Measurements from ENCODE around the gene PXN. TPM values are rescaled to one million over a fixed set of nuclear protein-coding genes. Genes with fewer than 3 reads are reported as not detected.

PXN gene
- total and polyA plus RNA-seq, 10 of the 15 experiments (the other 5 are each of a cell fraction or from before 2014, with no cell fraction given) = 1.0 to 32.0 (median 11.5) TPM

DNA sequence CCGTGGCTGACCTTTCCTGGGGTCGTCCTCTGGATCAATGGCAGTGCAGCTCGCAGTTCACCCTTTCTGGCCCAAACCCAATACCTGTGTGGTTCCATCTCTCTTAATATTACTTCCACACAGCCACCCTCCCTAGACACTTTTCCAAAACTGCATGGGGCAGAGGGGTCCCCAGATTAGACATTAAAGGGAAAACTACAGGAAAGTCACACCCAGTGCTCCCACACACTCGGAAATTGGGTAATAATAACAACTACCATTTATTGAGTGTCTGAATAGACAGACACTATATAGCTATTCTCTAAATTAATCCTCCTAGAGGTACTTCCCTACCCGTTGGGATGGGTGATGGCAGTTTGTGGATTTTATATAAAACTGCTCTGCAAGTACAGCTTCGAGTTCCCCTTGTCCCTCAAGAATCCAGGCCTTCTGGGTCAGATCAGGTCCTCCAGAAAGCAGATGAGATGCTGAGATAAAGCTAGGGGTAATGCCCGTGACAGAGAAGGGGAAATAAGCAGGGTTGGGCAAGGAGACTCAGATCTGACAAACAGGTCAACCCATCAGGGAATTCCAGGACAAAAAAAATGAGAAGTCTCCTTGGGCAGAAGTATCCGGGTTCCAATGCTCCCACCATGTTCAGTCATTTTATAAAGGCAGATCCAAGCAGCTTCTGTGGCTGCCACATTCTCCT lies 795 bp upstream of the PXN start:
- SMC1A ChIA-PET (ENCODE audit: uncharacterized antibody, unreplicated experiment) = interaction anchor here (1.0 to 7.8 kb wide), 4 partner anchors 9 to 65 kb away, joined by 3 to 152 read pairs (median 4); partner anchors contain the start of gene RPLP0
- Histone ChIP-seq H3K4me2 (ENCODE audit: control insufficient read depth, insufficient read depth) (peak overlapping the region; percentile 56; the same call in 1 of the 2 replicates), H3K36me3 (ENCODE audit: control insufficient read depth in 2 of 2, insufficient read depth in 2 of 2, low read length in 1 of 2) (no peaks in the 10 kb centered on the region), H2AFZ (ENCODE audit: control insufficient read depth, low read depth, low read length) (no peak overlapping the region), H3K9ac (ENCODE audit: control insufficient read depth, insufficient read depth, low read length) (no peak overlapping the region), H3K79me2 (ENCODE audit: control insufficient read depth, insufficient read depth, low read length) (no peaks in the 10 kb centered on the region), H3K27me3 (replicated peaks in 1 of 2; ENCODE audit: control insufficient read depth in 2 of 2, insufficient read depth in 2 of 2, low read length in 1 of 2) (peaks cover 1 to 4% of the 10 kb centered on the region in 2 experiments; a peak in 3 of 4 replicates), H3K4me3 (no peak overlapping the region), H3K4me1 (ENCODE audit: control insufficient read depth, insufficient read depth, low read length) (0 out of 2 replicates have a peak, but pooled peaks cover 3% of the 10 kb centered on the region), H4K20me1 (ENCODE audit: control insufficient read depth, insufficient read depth) (no peaks in the 10 kb centered on the region), H3K9me3 (replicated peaks; ENCODE audit: control insufficient read depth, insufficient read depth, low read length) (no peaks in the 10 kb centered on the region), H3K27ac (ENCODE audit: control insufficient read depth, insufficient read depth) (no peak overlapping the region)
- no peak for ATAC-seq
- POLR2A ChIA-PET = interaction anchor here (0.5 to 2.0 kb wide), 3 partner anchors 25 to 1105 kb away, joined by 3 to 17 read pairs (median 4); partner anchors contain the start of gene RNU4-2
- intact Hi-C loops (cut with micrococcal nuclease; ENCODE audit: unreplicated experiment) = loop anchor here (10.0 kb wide), 1 partner anchor 152 kb away; the partner anchor contains the start of gene RAB35
- TF ChIP-seq LARP7 (IDR thresholded peaks at IDR 0.05) = 0 out of 2 replicates have a peak, but pooled peaks have one; percentile 4
- TF ChIP-seq, protein P1, sequence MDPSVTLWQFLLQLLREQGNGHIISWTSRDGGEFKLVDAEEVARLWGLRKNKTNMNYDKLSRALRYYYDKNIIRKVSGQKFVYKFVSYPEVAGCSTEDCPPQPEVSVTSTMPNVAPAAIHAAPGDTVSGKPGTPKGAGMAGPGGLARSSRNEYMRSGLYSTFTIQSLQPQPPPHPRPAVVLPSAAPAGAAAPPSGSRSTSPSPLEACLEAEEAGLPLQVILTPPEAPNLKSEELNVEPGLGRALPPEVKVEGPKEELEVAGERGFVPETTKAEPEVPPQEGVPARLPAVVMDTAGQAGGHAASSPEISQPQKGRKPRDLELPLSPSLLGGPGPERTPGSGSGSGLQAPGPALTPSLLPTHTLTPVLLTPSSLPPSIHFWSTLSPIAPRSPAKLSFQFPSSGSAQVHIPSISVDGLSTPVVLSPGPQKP (IDR thresholded peaks at IDR 0.05; ENCODE audit: low read depth, low read length) = no peak
- WGBS (ENCODE audit: insufficient coverage, insufficient replicate concordance, low lambda C conversion rate, missing lambda C conversion rate) = 10% methylated on average over 8 of the region's 8 CpGs
- RAD21 ChIA-PET (ENCODE audit: unreplicated experiment) = interaction anchor here (0.8 to 4.5 kb wide), 10 partner anchors 9 to 99 kb away, joined by 3 to 170 read pairs (median 6); partner anchors contain the start of genes RNU4-1, RNU4-2 and RPLP0
- no peak for FAIRE-seq
- in situ Hi-C loops (cut with MboI) = no loop called here
- DNase-seq (ENCODE audit: low read depth, low spot score) = no peak
- no TSS peak for BruUV-seq (replicated peaks)
- CTCF ChIA-PET = interaction anchor here (0.5 to 9.8 kb wide), 15 partner anchors 9 to 253 kb away, joined by 3 to 287 read pairs (median 3); partner anchors contain the start of genes RNU4-2 and SIRT4
